ENCODE measurements around the gene WDR74.

Gene WDR74

GRCh38 chr11:62791501-62792201 is 47.7 kb downstream of the WDR74 start, which contains the start of gene TMEM223:
Gene TMEM223, minus strand, starts transcription at chr11:62792006. Its CDS starts 12 bp downstream, at chr11:62791994.
- peak; percentile 80 for DNase-seq

GRCh38 chr11:62789576-62789975 is 49.8 kb downstream of the WDR74 start:
- no peak for DNase-seq

GRCh38 chr11:62788991-62789390 is 50.4 kb downstream of the WDR74 start:
- DNase-seq, result no peak

GRCh38 chr11:62787005-62787759 is 52.2 kb downstream of the WDR74 start, which contains the start of gene TMEM179B:
Gene TMEM179B, plus strand, starts transcription at chr11:62787402. Its CDS starts 30 bp downstream, at chr11:62787432.
- DNase-seq, result peak; percentile 98

- peak; percentile 80 for DNase-seq
Observed at GRCh38 chr11:62786318-62787004, 52.9 kb downstream of the WDR74 start.
